GM18868 (cell line): Measurements from ENCODE around the gene NDUFS8.
"Not testable (repeated sequence)": the region's sequence is repeated elsewhere in the genome, so short reads cannot be mapped to it uniquely, and the experiment has no call there.

Source experiments
- ATAC-seq: cut with Tn5 transposase; IDR thresholded peaks from one replicate; pipeline ENCODE4 v1.9.1; 2021; ENCODE audit warnings: mild to moderate bottlenecking, moderate library complexity; ENCODE audit not compliant: unreplicated experiment

NDUFS8 gene

DNA sequence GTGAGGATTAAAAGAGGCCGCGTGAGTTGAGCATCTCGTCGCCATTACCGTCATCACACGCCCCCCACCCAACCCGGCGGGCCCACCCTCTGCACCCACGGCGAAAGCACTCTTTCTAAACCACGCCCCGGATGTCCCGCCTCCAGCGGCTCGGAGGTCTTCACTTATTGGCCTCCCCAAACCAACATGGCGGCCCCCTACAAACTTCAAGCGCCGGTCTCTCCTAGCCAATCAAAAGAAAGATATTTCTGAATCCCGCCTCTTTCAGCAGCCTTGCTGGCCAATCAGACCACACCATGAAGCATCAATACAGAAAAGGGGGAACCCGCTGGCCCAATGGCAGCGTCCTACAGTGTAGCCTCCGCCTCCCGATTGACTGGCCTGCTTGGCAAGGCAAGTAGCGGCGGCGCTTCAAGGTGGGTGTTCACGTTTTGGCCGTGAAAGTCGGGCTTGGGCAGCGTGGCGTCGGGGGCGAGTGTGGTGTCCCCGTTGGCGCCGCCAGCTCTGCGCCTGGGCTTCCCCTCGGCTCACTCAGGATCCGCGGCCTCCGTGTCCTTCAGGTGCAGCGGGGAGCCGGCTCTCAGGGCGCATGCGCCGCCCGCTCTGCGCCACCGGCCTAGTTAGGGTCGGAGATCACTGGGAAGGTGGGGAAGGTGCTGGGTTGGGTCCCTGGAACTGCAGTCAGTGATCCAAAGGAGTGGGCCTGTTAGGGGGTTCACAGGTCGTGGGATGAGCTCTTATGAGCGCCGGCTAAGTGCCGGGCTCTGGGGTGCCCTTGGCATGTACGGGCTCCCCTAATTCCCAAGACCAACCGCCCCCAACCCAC lies at the start of gene NDUFS8:
TSS of gene NDUFS8 (plus strand) at position 364 of the 826 bp plus-strand sequence. CDS start 1,471 bp downstream, outside the sequence.
- ATAC-seq = peak; percentile 94

DNA sequence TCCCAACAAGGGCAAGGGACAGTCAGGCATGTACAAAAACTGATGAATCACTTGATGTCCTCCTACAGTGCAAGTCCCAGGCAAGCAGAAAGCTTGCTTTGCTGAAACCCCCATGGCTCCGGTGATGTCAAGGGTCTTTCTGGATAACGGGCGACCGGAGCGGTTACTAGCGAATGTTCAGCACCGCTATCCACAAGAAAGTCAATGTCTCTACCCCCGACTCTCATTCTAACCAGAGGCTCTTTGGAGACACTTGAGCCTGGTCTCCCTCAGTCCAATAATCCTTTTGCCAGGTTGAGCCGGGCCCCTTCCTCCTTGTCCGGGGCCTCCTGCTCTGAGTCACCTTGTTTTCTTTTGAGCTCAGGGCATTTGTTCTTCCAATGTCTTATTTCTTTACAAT lies 49.3 kb upstream of the NDUFS8 start:
- ATAC-seq = not testable (repeated sequence)

DNA sequence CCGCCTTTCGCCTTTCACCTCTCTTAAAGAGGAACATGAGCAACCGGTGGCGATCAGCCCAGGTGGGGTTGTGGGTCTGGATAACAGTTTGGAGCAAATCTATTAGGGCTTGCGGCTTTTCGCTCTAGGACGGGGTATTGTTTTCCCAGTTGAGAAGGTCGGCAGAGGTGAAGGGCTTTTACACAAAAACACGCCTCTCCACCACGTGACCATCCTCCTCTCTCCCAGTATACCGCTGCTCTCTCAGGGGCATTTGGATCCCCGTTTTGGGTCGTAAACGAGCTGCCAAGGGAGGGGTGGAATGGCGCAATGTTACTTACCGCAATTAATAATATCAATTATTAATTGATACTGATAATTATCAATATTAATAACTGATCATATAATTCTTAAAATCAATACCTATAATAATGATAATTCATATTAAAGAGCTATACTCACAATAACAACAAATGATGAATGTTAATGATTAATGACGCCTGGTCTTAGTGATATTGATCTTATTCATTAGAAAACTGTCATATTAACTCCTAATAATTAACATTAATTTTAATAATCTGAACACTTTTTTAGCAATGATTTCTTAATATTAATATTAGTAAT lies 48.1 kb upstream of the NDUFS8 start:
- ATAC-seq = not testable (repeated sequence)

DNA sequence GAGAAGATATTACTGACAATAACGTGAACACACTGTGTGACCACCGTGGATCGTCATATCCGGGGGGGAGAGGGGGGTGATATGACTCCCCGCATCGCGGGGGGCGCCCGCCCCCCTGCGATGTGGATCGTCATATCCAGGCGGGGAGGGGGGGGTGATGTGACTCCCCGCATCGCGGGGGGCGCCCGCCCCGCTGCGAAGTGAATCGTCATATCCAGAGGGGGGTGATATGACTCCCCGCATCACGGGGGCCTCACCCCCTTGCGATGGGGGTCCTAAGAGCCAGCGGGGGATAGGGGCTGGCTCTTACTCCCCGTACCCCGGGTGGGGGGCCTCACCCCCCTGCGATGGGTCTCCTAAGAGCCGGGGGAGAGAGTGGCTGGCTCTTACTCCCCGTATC lies 46.5 kb upstream of the NDUFS8 start:
- ATAC-seq = no peak

DNA sequence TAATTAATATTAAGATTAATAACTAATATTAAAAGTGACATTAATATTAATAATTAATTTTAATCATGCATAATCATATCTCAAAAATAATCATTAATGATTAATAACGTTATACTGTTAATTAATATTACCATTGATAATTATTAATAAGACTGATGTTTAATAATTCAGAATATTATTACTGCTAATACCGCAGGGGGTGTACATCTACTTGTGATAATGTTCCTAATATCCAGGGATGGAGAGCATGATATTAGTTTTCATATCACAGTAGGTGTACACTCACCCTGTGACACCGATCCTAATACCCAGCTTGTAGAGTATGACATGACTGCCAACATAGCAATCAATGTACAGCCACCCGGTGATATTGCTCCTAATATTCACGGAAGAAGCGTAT lies 45.2 kb upstream of the NDUFS8 start:
- not testable (repeated sequence) for ATAC-seq

DNA sequence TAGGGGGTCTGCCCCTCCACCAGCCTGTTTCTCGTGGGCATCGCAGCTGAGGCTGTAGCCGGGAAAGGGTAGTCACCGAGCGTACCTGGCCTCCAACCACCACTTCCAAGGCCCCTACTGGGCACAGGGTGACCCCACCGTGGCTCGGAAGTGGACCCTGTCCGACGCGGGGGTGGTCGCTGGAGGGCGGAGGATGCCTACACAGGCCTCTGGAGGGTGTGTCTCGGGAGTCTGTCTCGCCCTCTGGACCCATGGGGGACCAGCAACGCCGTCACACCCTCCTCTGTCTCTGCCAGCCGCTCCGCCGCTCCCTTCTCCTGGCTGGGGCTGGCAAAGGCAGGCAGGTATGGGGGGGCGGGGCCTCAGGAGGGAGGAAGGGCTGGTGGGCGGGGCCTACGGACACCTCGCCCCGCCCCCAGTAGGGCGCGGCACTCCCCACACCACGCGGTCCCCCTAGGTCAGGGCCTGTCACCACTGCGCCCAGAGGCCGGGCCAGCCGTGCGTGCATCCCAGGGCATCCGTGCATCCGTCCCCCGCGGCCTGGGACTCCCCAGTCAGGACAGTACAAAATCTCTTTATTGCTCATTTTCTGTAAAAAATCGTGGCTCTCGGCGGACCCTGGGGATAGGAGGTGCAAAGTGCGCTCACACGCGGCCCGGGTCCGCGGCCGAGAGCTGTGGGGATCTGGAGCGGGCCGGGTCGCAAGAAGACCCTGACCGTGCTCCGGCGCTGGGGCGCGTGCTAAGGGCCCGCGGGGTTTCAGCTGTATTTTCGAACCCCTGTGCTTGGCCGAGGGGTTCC lies 39.7 kb upstream of the NDUFS8 start:
- ATAC-seq = not testable (repeated sequence)

DNA sequence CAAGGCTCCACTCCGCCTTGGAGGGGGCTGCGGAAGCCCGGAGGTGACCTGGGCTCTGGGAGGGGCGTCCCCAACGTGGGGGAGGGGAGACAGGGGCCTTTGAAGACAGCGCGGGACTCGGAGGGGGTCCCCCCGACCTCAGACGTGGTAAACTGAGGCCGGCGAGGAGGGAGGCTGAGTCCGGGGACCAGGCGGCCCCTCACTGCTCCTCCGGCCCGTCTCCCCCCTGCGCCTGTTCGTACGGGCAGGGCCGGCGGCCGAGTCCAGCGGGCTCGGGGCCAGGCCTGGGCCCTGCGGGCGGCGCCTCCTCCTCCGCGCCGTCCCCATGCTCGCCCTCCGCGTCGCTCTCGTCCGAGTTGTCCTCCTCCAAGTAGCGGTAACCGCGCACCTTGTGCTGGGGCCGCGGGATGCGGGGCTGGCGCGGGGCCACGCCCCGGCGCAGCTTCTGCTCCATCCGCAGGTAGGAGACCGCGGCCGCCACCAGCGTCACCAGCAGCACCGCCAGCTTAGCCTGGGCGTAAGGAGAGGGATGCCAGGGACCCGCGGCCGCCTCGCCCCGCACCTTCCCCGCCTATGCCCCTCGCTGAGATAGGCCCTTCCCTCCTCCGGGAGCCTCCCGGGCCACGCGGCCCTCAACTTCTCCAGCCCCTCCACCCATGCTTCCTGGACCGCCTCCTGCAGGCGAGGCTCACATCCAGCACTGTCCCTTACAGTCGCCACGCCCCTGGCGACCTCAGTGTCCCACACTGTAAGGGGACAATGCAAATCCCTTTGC lies 38.9 kb upstream of the NDUFS8 start:
- ATAC-seq = not testable (repeated sequence)

DNA sequence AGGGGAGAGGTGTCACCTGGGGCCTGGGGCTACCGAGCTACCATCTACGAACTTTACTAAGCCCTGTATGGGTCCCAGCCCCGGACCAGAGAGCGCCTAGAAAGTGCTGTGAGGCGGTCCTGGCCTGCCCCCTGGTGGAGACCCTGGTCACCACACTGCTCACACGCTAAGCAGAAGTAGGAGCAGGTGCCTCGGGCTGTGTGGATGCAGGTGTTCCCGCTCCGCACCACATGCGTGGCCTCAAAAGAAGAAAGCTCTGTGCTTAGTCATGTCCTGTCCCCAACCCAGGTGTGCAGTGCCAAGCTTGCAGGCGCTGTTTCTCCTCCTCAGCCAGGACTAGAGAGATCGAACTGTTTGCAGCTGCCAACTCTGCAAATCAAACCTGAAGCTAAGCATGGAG lies 36.7 kb upstream of the NDUFS8 start:
- ATAC-seq = not testable (repeated sequence)

DNA sequence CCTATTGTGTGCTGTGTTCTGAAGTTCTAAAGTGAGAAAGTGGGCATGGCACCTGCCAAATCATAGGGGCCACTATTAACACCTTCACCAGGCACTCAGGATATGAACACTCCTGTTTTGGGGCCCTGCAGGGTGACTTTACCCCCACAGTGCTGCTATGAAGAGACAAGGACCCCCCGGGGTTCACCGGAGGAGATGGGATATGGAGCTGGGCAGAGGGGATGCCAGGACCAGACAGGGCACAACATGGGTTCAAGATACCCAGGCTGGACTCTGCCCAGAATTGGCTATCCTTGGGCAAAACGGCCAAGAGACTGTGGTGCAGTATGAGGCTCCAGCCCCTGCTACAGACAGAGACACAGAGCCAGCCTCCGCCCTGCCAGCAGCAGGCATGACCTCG lies 36.1 kb upstream of the NDUFS8 start:
- not testable (repeated sequence) for ATAC-seq

DNA sequence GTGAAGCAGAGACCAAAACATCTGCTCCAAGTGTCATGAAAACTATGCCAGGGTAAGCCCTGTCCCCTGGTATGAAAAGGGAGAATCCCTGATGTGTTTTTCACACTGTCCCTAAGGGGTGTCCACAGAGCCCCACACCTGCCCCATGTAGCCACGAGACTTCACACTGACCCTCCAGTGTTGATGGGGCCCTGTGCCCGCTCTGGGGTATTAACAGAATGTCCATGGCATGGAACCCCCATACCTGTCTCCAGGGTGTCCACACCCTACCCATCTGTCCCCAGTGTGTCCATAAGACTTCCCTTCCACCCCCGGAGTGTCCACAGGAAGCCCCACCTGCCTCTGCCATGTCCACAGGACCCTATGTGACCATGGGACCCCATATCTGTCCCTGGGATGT lies 35.4 kb upstream of the NDUFS8 start:
- not testable (repeated sequence) for ATAC-seq

DNA sequence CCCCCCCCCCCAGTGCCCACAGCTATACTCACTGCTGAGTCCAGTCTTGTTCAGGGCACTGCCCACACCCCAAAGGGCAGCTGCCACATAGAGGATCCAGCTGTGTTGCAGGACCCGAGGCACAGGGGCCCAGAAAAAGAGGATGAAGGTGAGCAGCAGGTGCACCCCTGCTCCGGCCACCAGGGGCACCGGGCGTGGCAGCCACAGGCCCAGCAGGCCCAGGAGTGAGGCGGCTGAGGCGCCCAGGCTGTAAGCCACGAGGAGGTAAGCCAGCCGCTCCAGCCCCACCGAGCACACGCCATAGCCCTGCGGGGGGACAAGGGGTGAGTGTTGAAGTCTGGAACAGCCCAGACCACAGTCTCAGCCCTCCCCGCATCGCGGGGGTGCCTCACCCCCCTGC lies 34.9 kb upstream of the NDUFS8 start:
- not testable (repeated sequence) for ATAC-seq

DNA sequence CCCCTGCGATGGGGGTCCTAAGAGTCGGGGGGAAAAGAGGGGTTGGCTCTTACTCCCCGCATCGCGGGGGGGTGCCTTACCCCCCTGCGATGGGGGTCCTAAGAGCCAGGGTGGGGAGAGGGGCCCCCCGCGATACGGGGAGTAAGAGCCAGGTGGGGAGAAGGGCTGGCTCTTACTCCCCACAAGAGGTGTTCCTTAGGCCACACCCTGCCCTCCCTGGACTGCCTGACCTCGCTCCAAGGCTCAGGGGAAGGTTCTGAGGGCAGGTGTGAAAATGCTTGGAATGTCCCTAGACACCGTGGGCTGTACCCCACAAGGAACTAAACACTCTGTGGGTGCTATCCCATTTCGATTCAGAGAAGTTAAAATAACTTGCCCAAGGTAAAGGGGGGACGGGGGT lies 34.4 kb upstream of the NDUFS8 start:
- no peak for ATAC-seq

DNA sequence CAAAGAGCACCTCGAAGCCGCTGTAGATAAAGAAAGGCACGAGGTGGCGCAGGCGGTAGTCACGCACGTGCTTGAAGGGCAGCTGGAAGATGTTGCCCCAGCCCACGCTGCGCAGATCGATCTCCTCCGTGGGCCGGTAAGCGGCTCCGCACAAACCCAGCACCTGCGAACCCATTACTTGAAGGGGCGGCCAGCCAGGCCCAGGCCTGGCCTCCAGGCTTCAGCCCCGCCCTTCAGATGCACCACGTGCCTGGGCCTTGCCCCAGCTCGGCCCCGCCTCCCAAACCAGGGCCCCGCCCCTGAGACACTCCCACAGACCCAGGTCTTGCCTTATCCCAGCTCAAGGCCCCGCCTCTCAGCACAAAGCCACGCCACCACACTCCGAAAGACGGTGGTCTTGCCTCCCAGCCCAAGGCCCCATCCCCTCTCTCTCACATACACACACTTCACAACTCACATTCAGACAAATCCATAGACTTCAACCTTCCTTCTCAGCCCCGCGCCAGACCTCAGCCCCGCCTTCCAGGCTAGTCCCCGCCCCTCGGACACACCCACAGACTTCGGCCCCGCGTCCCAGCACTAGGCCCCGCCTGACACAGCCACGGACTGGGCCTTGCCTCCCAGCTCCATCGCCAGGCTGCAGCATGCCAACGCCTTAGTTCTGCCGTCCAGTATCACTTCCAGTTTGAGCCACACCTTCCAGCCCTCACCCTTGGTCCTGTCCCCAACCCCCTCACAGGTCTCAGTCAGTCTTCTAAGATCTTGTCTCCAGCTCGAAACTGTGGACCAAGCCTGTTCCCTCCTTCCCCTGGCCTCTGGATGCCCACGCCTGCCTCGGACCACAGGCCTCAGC lies 33.6 kb upstream of the NDUFS8 start:
- ATAC-seq = no peak

DNA sequence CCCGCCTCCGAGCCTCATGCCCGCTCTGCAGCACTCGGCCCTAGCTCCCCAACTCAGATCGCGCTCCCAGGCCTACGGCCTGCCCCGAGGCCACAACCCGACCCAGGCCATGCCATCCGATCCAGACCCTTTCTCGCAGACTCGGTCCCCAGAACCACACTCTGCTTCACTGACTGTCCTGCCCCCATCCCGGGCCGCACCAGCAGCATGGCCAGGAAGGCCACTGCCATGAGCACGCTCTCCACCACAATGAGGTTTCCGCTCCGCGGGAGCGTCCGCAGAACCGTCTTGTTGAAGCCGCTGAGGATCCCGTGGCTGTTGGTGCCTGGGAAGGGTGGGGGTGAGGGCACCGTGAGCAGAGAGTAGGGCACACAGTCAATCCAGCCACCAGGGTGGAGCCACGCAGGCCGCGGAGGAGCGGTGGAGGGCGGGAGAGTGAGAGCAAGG lies 33.0 kb upstream of the NDUFS8 start:
- ATAC-seq = no peak

DNA sequence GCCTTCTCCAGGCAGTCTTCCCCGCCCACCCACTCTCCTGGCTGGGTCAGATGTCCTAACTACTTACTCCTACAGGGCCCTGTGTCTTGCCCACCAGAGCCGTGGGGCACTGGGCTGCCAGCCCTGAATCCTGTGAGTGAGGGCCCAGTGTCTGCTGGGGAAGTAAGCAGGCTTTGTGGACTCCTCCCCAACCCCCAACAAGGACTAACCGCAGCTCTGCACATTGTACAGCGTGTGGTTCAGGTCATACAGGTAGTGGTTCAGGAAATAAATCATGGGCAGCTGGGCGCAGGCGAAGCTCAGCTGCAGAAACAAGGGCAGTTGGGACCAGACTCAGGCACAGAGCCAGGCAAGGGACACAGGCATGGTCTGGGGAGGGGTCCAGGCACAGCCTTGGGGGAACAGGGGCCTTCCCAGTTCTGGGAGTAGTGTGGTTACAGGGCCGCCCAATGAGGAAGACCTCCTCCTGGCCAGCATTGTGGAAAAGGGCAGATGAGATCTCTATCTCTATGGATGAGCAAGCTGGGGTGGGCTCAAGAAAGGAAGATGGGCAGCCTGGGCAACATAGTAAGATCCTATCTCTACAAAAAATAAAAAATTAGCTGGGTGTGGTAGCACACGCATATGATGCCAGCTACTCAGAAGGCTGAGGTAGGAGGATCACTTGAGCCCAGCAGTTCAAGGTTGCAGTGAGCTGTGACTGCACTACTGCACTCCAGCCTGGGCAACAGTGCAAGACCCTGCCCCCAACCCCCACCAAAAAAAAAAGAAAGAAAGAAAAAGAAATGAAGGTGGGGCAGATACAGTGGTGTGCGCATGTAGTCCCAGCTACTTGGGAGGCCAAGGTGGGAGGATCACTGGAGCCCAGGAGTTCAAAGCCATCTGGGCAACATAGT lies 32.1 kb upstream of the NDUFS8 start:
- ATAC-seq = no peak

DNA sequence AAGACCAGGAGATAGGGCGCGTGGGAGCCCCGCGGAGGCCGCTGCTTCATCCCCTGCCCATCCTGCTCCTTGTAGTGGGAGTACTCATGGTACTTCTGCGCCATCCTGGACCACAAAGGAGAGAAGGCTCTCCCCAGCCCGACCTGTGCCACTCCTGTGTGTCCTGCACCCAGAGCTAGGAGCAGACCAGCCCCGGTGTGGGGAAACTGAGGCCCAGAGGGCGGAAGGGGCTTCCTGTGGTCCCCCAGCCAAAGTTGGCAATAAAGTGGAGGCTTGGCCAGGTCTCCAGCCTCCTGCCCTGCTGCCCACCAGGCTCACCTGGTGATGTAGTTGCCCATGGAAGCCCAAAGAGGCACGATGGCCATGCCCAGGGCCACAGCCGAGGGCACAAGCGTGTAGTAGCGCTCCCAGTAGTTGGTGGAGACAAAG lies 31.3 kb upstream of the NDUFS8 start:
- ATAC-seq = no peak

DNA sequence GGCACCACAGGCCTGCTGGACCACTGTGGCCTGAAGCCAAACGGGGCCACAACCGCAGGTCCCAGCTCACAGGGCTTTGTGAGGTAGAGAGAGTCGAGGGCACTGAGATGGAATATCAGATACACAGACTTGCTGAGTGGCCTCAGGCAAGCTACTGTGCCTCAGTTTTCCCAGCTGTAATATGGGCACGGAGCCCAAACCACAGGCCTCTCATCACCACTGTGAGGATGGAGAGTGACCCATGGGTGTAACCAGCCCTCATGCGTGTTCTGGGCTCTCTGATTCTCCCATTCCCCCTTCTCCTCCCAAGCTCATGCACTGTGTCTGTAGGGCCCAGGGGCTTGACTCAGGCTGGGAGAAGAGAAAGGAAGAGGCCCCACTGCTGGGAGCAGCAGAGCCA lies 30.8 kb upstream of the NDUFS8 start:
- ATAC-seq = no peak

DNA sequence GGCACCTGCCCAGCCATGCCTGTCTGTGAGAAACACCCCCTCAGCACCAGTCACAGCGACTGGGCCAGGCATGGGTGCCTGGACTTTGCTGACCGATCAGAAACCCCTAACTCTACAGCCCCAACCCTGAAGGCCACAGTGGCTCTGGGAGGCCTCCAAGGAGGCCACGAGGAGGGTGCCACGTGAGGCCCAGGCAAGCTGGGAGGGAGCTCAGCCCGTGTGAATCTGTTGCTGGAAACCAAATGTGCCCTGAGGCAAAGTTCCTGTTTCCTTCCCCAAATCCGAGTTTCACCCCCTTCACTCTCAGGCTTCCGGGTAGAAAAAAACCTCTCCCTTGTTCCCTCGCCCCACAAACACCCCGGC lies 27.9 kb upstream of the NDUFS8 start:
- peak; percentile 19 for ATAC-seq
